ENCODE data around the gene HTRA3. TPM values are rescaled to one million over a fixed set of nuclear protein-coding genes. Genes with fewer than 3 reads are reported as not detected.

Gene HTRA3
- total RNA-seq, 2 experiments from 2014 or later: not detected

GRCh38 chr4:8268211-8268610 lies 1.3 kb upstream of the HTRA3 start:
- H3K27ac Mint-ChIP-seq: no peak overlapping the region
- Histone ChIP-seq H3K9me3 (ENCODE audit: control insufficient read depth in 1 of 2, insufficient read depth in 1 of 2, low read length in 2 of 2) (no peaks in the 10 kb centered on the region), H3K27me3 (ENCODE audit: control insufficient read depth in 1 of 2, insufficient read depth in 2 of 2, low read length in 2 of 2) (peaks cover 5 to 23% of the 10 kb centered on the region in 2 experiments), H3K27ac (ENCODE audit: low read depth in 1 of 2, low read length in 2 of 2) (no peak overlapping the region), H3K36me3 (ENCODE audit: insufficient read depth, low read length) (no peaks in the 10 kb centered on the region), H3K4me3 (ENCODE audit: low read length) (no peak overlapping the region), H3K4me1 (ENCODE audit: insufficient read depth, low read length) (no peaks in the 10 kb centered on the region)
- ATAC-seq (ENCODE audit: poor library complexity) (no peak), DNase-seq (no peak)
- TF ChIP-seq CTCF (IDR thresholded peaks at IDR 0.05): no peak
- H3K4me3 Mint-ChIP-seq: no peak overlapping the region
- H3K36me3 Mint-ChIP-seq (ENCODE audit: low read depth): no peaks in the 10 kb centered on the region
- no peaks in the 10 kb centered on the region for H3K9me3 Mint-ChIP-seq
- no peaks in the 10 kb centered on the region for H3K4me1 Mint-ChIP-seq (ENCODE audit: low read depth)
- CTCF ChIA-PET: no interaction called here
- intact Hi-C loops (cut with DNase I, micrococcal nuclease): no loop called here
- POLR2A ChIA-PET: no interaction called here
- H3K27me3 Mint-ChIP-seq: peaks cover 31% of the 10 kb centered on the region

GRCh38 chr4:8268901-8269534 lies 536 bp upstream of the HTRA3 start:
- ChIA-PET POLR2A (no interaction called here), CTCF (no interaction called here)
- Histone ChIP-seq H3K36me3 (ENCODE audit: insufficient read depth, low read length) (no peaks in the 10 kb centered on the region), H3K4me1 (ENCODE audit: insufficient read depth, low read length) (no peaks in the 10 kb centered on the region), H3K27ac (ENCODE audit: low read depth in 1 of 2, low read length in 2 of 2) (no peak overlapping the region), H3K27me3 (ENCODE audit: control insufficient read depth in 1 of 2, insufficient read depth in 2 of 2, low read length in 2 of 2) (peaks cover 5 to 23% of the 10 kb centered on the region in 2 experiments), H3K4me3 (ENCODE audit: low read length) (no peak overlapping the region), H3K9me3 (ENCODE audit: control insufficient read depth in 1 of 2, insufficient read depth in 1 of 2, low read length in 2 of 2) (no peaks in the 10 kb centered on the region)
- H3K27ac Mint-ChIP-seq: no peak overlapping the region
- intact Hi-C loops (cut with DNase I, micrococcal nuclease): no loop called here
- ATAC-seq (ENCODE audit: poor library complexity) (no peak), DNase-seq (no peak)
- H3K36me3 Mint-ChIP-seq (ENCODE audit: low read depth): no peaks in the 10 kb centered on the region
- TF ChIP-seq CTCF (IDR thresholded peaks at IDR 0.05): no peak
- H3K9me3 Mint-ChIP-seq: no peaks in the 10 kb centered on the region
- H3K4me1 Mint-ChIP-seq (ENCODE audit: low read depth): no peaks in the 10 kb centered on the region
- peaks cover 37% of the 10 kb centered on the region for H3K27me3 Mint-ChIP-seq
- H3K4me3 Mint-ChIP-seq: no peak overlapping the region

- CTCF ChIA-PET: no interaction called here
- no peaks in the 10 kb centered on the region for H3K9me3 Mint-ChIP-seq
- H3K27ac Mint-ChIP-seq: no peak overlapping the region
- ATAC-seq (ENCODE audit: poor library complexity) (no peak), DNase-seq (no peak)
- no peak overlapping the region for H3K4me3 ChIP-seq (ENCODE audit: low read length)
- H3K27me3 Mint-ChIP-seq: peaks cover 43% of the 10 kb centered on the region
- H3K27ac ChIP-seq (ENCODE audit: low read depth in 1 of 2, low read length in 2 of 2): no peak overlapping the region
- intact Hi-C loops (cut with DNase I, micrococcal nuclease): no loop called here
- H3K4me1 ChIP-seq (ENCODE audit: insufficient read depth, low read length): no peaks in the 10 kb centered on the region
- TF ChIP-seq CTCF (IDR thresholded peaks at IDR 0.05): no peak
- H3K36me3 Mint-ChIP-seq (ENCODE audit: low read depth): no peaks in the 10 kb centered on the region
- no peaks in the 10 kb centered on the region for H3K4me1 Mint-ChIP-seq (ENCODE audit: low read depth)
- H3K4me3 Mint-ChIP-seq: no peak overlapping the region
- H3K9me3 ChIP-seq (ENCODE audit: control insufficient read depth in 1 of 2, insufficient read depth in 1 of 2, low read length in 2 of 2): no peaks in the 10 kb centered on the region
- peaks cover 3 to 23% of the 10 kb centered on the region in 2 experiments for H3K27me3 ChIP-seq (ENCODE audit: control insufficient read depth in 1 of 2, insufficient read depth in 2 of 2, low read length in 2 of 2)
- POLR2A ChIA-PET: no interaction called here
- H3K36me3 ChIP-seq (ENCODE audit: insufficient read depth, low read length): no peaks in the 10 kb centered on the region
Measured at GRCh38 chr4:8270418-8270771, 841 bp downstream of the HTRA3 start.
